Mesodermal cell (in vitro differentiated cells): ENCODE results near the gene FAM3D.
"Not testable (repeated sequence)": the region's sequence is repeated elsewhere in the genome, so short reads cannot be mapped to it uniquely, and the experiment has no call there.

Source experiments
- H3K27ac ChIP-seq: 2 replicates; pipeline ENCODE4 v1.7.0; 2013; ENCODE audit warnings: mild to moderate bottlenecking, low read depth, low read length, moderate library complexity; ENCODE audit not compliant: severe bottlenecking
- H3K36me3 ChIP-seq: 2 replicates; pipeline ENCODE4 v1.7.1; 2013; ENCODE audit warnings: mild to moderate bottlenecking, low read length, moderate library complexity; ENCODE audit not compliant: control insufficient read depth, insufficient read depth
- H3K4me1 ChIP-seq: one replicate; pipeline ENCODE4 v1.7.1; 2013; ENCODE audit warnings: mild to moderate bottlenecking, low read length; ENCODE audit not compliant: insufficient read depth, control insufficient read depth, poor library complexity, severe bottlenecking
- H3K4me3 ChIP-seq: 2 replicates; pipeline ENCODE4 v1.7.0; 2013; ENCODE audit warnings: low read length, control low read depth, mild to moderate bottlenecking; ENCODE audit not compliant: insufficient read depth, poor library complexity, severe bottlenecking; ENCODE audit errors: extremely low read depth
- H3K9me3 ChIP-seq: 2 replicates; pipeline ENCODE4 v1.7.1; 2013; ENCODE audit warnings: mild to moderate bottlenecking, low read length, moderate library complexity; ENCODE audit not compliant: control insufficient read depth
- WGBS, 2 experiments: methylation state at CpG; one replicate each; pipeline ENCODE4 v1.1.5; 2013; ENCODE audit warnings: missing lambda C conversion rate in 2 of 2; ENCODE audit not compliant: insufficient coverage in 2 of 2; 5-methylcytosine and 5-hydroxymethylcytosine counted together

The FAM3D gene

DNA sequence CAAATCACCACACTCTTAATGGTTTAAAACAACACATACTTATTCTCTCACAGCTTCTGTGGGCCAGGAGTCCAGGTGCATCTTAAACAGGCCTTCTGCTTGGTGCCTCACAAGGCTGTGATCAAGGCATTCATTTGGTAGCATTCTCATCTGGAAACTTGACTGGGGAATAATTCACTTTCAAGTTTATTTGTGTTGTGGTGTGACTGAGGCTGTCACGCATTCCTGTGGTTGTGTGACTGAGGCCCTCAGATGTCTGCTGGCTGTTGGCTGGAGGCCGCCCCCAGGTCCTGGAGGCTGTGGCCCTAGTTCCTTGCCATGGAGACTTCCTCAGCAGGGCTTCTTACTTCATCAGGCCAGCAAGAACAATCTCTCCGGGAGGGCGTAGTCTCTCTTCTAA, 16.9 kb upstream of the FAM3D start:
- 83 to 100% methylated on average over 1 to 2 of the region's 4 CpGs for WGBS, 2 experiments
- H3K4me3 ChIP-seq, result no peak overlapping the region
- H3K27ac ChIP-seq, result no peak overlapping the region
- H3K36me3 ChIP-seq, result no peaks in the 10 kb centered on the region
- no peaks in the 10 kb centered on the region for H3K4me1 ChIP-seq
- peaks cover 13% of the 10 kb centered on the region for H3K9me3 ChIP-seq

- Histone ChIP-seq H3K4me1 (no peaks in the 10 kb centered on the region), H3K9me3 (peaks cover 9% of the 10 kb centered on the region), H3K27ac (no peak overlapping the region), H3K36me3 (no peaks in the 10 kb centered on the region), H3K4me3 (no peak overlapping the region)
- WGBS, 2 experiments, result 94 to 95% methylated on average over 2 to 5 of the region's 5 CpGs
Measured at GRCh38 chr3:58683001-58683458, 16.5 kb upstream of the FAM3D start.

DNA sequence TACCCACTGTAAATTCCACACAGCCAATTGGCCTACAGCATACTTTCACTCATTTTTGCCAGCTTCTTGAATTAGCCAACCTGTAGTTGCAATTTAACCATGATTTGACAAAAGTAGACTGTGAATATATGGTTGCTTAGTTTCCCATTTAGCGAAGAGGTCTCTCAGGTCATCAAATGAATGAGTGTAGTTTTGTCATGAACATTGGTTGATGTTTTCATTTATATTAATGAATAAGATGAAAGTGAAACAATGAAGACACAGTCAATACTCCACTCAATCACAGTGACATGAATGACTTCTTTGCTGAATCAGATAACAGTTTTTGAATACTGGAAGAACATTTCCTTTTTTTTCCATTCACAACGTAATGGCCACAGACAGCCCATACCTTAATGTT, 15.3 kb upstream of the FAM3D start:
- Histone ChIP-seq H3K27ac (no peak overlapping the region), H3K9me3 (peaks cover 5% of the 10 kb centered on the region), H3K36me3 (no peaks in the 10 kb centered on the region), H3K4me1 (no peaks in the 10 kb centered on the region), H3K4me3 (no peak overlapping the region)
- 100% methylated on average over 1 of the region's 2 CpGs; no CpG with 5 or more reads in 1 of the 2 experiments for WGBS, 2 experiments

DNA sequence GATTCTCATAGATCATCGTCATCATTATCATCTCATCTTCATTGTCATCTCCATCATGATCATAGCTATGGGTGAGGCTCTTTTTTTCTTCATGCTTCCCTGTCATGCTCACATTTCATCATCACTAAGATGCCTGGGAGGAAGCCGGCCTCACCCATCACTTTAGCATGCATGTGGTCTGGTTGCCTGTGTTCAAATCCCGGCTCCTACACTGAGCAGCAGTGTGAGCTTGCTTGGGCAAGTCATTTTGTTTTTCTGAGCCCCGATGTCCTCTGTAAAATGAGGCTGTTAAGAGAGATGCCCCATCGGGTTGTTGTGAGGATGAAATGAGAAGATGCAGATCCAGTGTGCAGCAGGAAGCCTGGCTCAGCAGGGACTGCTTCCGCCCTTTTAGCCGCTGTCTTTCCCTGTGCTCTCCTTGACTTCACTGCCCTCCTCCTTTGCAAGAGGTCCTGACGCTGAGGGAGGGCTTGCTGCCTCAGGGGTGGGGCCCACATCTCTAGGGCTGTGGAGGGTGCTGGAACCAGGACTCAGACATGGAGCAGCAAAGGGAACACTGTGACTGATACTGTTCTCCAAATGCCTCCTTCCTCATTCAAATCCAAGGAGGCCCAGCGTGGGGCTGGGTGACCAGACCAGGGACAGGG, 14.4 kb upstream of the FAM3D start:
- WGBS, 2 experiments, result 78 to 85% methylated on average over 7 of the region's 9 CpGs
- H3K36me3 ChIP-seq, result no peaks in the 10 kb centered on the region
- H3K27ac ChIP-seq, result no peak overlapping the region
- no peaks in the 10 kb centered on the region for H3K9me3 ChIP-seq
- no peaks in the 10 kb centered on the region for H3K4me1 ChIP-seq
- no peak overlapping the region for H3K4me3 ChIP-seq

DNA sequence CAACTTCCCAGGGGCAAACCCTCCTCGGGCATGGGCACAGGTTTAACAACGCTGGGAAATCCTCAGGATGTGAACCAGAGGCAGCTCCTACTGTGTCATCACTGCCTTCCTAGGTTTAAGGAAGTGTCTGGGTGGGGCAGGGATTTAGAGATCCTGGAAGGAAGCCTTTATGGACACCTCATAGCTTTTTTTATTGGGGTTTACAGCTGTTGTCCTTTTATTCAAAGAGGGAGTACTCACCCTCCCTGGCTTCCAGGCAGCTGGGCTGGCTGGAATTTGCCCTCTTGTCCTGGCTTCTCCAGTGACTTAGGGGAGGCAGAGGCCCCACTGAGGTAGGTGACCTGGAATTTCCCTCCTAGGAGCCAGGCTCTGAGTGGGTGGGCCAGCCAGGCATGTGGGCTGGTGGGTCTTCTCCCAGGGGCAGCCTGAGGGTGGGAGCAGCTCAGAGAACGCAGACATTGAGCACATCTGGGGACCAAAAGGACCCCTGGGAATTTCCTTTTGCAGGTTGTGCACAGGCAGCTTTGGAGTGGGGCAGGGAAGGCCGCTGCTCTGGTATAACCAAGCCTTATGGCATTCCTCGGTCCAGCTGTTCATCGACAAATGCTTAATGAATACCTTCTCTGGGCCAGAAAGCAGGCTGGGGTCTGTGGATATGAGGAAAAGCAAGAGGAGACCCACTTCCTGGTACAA, 13.5 kb upstream of the FAM3D start:
- Histone ChIP-seq H3K9me3 (no peaks in the 10 kb centered on the region), H3K27ac (no peak overlapping the region), H3K4me1 (no peaks in the 10 kb centered on the region), H3K4me3 (no peak overlapping the region), H3K36me3 (no peaks in the 10 kb centered on the region)
- WGBS, 2 experiments, result 89 to 93% methylated on average over 6 of the region's 6 CpGs

GRCh38 chr3:58679446-58679845, 12.9 kb upstream of the FAM3D start:
- H3K27ac ChIP-seq, result no peak overlapping the region
- WGBS, 2 experiments, result 100% methylated on average over 2 of the region's 6 CpGs; no CpG with 5 or more reads in 1 of the 2 experiments
- H3K9me3 ChIP-seq, result no peaks in the 10 kb centered on the region
- no peaks in the 10 kb centered on the region for H3K36me3 ChIP-seq
- no peak overlapping the region for H3K4me3 ChIP-seq
- no peaks in the 10 kb centered on the region for H3K4me1 ChIP-seq

DNA sequence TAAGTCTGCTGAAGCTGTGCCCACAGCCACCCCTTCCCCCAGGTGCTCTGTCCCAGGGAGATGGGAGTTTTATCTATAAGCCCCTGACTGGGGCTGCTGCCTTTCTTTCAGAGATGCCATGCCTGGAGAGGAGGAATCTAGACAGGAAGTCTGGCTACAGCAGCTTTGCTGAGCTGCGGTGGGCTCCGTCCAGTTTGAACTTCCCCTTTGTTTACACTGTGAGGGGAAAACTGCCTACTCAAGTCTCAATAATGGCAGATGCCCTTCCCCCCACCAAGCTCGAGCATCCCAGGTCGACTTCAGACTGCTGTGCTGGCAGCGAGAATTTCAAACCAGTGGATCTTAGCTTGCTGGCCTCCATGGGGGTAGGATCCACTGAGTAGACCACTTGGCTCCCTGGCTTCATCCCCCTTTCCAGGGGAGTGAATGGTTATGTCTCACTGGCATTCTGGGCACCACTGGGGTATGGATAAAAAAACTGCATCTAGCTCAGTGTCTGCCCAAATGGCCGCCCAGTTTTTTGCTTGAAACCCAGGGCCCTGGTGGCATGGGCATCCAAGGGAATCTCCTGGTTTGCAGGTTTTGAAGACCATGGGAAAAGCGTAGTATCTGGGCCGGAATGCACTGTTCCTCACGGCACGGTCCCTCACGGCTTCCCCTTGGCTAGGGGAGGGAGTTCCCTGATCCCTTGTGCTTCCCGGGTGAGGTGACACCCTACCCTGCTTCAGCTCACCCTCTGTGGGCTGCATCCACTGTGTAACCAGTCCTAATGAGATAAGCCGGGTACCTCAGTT, 11.8 kb upstream of the FAM3D start:
- H3K4me1 ChIP-seq, H3K9me3 ChIP-seq, H3K4me3 ChIP-seq, H3K36me3 ChIP-seq, H3K27ac ChIP-seq: not testable (repeated sequence)
- 88 to 95% methylated on average over 10 to 13 of the region's 13 CpGs for WGBS, 2 experiments

DNA sequence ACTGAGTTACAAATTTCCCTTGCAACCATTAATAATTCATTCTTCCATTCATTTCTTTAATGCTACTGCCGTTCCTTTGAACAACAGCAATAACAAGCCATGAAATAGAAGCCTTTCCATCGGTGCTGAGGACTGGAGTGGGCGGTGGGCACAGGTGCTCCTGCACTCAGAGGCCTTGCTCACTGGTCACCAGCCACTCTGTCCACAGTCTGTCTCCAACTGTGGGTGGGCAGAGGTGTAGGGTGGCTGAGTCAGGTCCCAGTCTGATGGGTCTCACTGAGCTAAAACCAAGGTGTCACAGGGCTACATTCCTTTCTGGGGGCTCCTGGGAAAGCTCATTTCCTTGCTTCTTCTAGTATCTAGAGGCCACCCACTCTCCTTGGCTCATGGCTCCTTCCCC, 6.3 kb upstream of the FAM3D start:
- Histone ChIP-seq H3K36me3 (no peaks in the 10 kb centered on the region), H3K27ac (no peak overlapping the region), H3K9me3 (no peaks in the 10 kb centered on the region), H3K4me1 (no peaks in the 10 kb centered on the region), H3K4me3 (no peak overlapping the region)
- 84 to 90% methylated on average over 3 of the region's 3 CpGs for WGBS, 2 experiments

DNA sequence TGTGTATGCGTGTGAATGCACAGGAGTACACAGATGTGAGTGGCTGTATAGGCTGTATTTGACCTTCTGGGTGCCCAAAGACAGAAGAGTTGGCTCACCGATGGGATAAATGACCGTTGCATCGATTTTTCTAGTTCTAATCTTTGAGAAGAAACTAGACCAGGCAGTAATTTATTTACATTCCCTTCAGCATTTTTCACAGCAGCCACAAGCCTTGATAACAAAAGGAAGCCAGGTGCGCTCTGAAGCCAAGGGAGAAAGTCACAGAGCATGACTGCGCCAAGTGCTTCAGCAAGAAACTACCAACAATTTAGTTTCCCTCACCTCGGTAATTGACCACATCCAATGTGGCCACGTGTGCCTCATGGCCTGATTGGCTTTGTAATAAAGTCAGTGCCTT, 5.9 kb upstream of the FAM3D start:
- Histone ChIP-seq H3K27ac (no peak overlapping the region), H3K36me3 (no peaks in the 10 kb centered on the region), H3K4me1 (no peaks in the 10 kb centered on the region), H3K4me3 (no peak overlapping the region), H3K9me3 (no peaks in the 10 kb centered on the region)
- 81 to 92% methylated on average over 4 to 5 of the region's 8 CpGs for WGBS, 2 experiments

- H3K4me3 ChIP-seq, result no peak overlapping the region
- no peaks in the 10 kb centered on the region for H3K9me3 ChIP-seq
- H3K4me1 ChIP-seq, result no peaks in the 10 kb centered on the region
- WGBS, 2 experiments, result 86 to 92% methylated on average over 2 to 6 of the region's 9 CpGs
- H3K36me3 ChIP-seq, result no peaks in the 10 kb centered on the region
- H3K27ac ChIP-seq, result no peak overlapping the region
Measured at GRCh38 chr3:58670506-58671135, 4.0 kb upstream of the FAM3D start.
